Vagina (tissue), 2 donors: Measurements from ENCODE around the gene ARHGAP20.

Experiments used
- POLR2A ChIP-seq, 2 donors: fragments of 450-650 bp; IDR thresholded peaks; one replicate each; pipeline ENCODE4 v1.6.1; 2017; ENCODE audit warnings: antibody characterized with exemption in 2 of 2, mild to moderate bottlenecking in 2 of 2, moderate library complexity in 2 of 2
- TF ChIP-seq, protein P1 (sequence below), 3 experiments: fragments of 450-650 bp in 2 of 3; fragments of 200-600 bp in 1 of 3; sonication (generic) in 1 of 3; IDR thresholded peaks; one replicate each; pipeline ENCODE4 v1.5.1; 2017 to 2019; ENCODE audit warnings: antibody characterized with exemption in 3 of 3, mild to moderate bottlenecking in 2 of 3, moderate library complexity in 2 of 3

GRCh38 chr11:110735455-110736170, 23.4 kb upstream of the ARHGAP20 start:
- TF ChIP-seq POLR2A (IDR thresholded peaks at IDR 0.05): no peak
- TF ChIP-seq, protein P1, sequence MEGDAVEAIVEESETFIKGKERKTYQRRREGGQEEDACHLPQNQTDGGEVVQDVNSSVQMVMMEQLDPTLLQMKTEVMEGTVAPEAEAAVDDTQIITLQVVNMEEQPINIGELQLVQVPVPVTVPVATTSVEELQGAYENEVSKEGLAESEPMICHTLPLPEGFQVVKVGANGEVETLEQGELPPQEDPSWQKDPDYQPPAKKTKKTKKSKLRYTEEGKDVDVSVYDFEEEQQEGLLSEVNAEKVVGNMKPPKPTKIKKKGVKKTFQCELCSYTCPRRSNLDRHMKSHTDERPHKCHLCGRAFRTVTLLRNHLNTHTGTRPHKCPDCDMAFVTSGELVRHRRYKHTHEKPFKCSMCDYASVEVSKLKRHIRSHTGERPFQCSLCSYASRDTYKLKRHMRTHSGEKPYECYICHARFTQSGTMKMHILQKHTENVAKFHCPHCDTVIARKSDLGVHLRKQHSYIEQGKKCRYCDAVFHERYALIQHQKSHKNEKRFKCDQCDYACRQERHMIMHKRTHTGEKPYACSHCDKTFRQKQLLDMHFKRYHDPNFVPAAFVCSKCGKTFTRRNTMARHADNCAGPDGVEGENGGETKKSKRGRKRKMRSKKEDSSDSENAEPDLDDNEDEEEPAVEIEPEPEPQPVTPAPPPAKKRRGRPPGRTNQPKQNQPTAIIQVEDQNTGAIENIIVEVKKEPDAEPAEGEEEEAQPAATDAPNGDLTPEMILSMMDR (IDR thresholded peaks at IDR 0.05): no peak
